SHP77 (cell line): ENCODE results near the gene SPG7.

Source experiments
- DNase-seq, 2 experiments: peaks; one replicate each; lab custom pipeline; 2025; lab: John Stamatoyannopoulos, UW

The SPG7 gene

DNA sequence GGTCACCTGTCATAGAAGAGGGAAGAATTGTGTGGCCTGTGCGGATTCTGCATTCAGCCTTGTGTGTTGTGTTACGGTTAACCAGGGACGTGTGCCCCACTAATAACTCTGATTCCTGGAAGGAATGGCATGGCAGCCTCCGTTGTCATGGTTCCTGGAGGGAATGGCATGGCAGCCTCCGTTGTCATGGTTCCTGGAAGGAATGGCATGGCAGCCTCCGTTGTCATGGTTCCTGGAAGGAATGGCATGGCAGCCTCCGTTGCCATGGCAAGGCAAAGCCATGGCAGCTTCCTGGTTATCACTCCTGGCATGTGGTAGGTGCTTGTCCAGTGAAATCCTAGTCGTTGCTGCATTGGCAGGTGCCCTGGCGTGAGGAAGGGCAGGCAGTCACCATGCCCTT, 8.9 kb downstream of the SPG7 start:
- no peak for DNase-seq

DNA sequence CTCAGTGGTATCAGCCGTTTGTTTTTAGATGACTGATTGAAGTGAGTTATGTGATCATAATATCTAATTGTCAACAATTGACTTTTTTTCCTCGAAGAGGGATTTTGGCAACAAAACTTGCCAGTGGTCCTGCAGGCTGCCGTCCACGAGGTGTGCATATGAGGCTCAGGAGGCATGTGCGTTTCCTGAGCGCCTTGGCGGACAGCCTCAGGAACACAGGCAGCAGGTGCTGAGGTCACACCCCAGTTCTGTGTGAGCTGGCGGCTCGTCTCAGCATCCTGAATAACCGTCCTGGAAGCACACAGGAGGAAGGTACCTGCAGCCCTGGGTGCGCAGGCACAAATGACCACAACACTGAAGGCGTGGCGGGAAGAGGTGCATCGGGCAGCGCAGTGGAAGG, 11.7 kb downstream of the SPG7 start:
- no peak for DNase-seq

DNA sequence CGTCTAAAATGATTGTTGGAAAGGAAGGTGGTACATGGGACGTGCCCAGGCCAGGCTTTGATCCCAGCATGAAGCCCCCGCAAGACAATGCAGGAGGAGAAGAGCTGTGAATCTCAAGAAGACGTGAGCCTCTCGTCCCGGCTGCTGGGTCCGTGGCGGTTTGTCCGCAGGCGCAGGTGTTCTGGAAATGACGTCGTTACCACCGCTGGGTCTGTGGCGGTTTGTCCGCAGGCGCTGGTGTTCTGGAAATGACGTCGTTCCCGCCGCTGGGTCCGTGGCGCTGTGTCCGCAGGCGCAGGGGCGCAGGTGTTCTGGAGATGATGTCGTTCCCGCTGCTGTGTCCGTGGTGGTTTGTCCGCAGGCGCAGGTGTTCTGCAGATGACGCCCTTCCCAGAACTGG, 14.1 kb downstream of the SPG7 start:
- peak; percentile 95 to 99 for DNase-seq

DNA sequence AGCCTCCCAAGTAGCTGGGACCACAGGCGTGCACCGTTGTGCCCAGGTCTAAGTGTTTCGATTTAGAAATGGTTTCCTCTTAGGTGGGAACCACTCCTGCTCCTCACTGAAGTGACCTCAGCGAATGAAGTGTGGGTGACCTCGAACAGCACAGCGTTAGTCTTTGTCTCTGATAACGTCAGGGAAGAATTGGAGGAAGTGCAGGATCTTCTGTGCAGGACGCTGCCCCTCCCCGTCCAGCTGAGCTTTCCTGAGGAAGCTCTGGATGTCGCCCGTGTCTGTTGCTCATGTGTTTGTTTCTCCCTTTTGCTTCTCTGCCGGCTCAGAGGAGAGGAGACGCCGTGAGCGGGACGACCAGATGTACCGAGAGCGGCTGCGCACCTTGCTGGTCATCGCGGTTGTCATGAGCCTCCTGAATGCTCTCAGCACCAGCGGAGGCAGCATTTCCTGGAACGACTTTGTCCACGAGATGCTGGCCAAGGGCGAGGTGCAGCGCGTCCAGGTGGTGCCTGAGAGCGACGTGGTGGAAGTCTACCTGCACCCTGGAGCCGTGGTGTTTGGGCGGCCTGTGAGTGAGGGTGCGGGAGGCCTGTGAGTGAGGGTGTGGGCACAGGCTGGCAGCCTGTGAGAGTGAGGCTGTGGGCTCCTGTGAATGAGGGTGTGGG, 15.6 kb downstream of the SPG7 start:
- DNase-seq, result no peak

DNA sequence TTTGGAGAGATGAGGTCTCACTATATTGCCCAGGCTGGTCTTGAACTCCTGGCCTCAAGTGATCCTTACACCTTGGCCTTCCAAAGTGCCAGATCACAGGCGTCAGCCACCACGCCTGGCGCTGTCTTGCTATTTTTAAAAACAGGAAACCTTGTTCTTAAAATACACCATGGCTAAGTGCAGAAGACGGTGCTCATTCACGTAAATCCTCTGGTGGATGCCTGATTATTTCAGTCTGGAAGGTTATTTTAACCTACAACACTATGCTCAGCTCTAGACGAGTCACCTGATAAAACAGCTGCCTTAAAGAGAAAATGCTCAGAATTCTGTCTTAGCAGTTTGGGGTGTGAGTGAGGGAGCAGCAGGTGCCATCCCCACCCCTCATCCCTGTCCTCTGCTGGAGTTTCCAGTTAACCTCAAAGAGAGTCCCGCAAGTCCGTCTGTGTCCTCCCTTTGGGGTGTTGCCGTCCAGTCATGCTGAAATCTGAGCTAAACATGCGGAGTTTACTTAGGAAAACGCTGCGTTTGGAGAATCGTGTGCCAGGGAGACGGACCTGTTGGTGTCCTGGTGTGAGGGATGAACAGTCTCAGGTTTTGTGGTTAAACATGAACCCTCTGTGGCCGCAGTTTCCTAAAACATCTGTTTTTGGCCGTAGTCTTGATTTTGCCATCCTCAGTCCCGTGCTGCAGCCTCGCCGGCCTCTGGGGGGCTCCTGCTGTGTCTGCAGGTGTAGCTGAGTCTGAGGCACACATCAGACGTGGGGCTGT, 17.1 kb downstream of the SPG7 start:
- no peak for DNase-seq

DNA sequence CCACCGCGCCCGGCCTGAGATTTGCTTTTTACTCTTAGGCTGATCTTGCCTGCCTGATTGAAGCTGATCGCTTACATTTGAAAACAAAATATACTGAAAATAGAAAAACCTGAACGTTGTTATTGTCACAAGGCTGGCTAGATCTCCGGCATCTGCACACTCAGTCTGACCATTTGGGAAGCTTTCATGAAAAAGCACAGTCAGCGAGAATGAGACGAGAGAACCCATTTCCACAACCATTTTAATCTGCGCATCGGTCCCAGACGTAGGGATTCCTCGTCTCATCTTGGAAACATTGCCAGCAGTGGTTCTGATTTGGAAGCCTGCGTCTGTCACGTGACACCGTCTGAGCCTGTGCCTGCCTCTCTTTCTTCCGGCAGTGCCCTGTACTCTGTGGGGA, 20.9 kb downstream of the SPG7 start:
- DNase-seq, result no peak

DNA sequence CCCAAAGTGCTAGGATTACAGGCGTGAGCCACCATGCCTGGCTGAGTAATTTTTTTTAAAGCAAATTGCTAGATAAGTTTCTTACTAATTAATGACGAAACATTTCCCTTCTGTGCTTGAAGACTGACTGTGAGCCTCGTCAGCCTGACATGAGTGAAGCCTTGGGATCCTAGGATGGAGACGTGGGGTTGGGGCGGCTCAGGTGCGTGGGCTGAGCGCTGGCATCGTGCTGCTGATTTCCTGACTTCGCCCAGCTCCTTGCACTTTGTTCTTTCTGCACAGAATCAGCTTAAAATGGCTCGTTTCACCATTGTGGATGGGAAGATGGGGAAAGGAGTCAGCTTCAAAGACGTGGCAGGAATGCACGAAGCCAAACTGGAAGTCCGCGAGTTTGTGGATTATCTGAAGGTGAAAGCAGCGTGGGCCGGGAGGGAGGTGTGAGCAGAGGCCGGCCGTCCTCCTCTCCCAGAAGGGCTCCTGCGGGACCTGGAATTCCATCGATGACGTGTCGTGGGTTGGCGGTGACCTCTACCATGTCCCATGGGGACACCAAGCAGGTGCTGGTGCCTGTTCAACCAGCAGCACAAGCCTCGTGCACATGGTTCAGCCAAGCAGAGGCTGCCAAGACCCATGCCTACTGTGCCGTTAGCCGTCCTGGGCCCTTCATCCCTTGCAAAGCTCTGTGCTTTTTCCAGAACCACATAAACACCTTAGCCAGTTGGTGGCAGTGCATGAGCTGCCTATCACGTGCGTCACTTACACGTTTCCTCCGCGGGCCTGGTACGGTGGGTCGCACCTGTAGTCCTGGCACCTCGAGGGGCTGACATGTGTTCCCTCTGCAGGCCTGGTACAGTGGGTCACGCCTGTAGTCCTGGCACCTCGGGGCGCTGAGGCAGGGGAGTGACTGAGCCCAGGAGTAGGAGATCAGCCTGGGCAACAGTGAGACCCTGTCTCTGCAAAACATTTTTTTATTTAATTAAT, 22.5 kb downstream of the SPG7 start:
- no peak for DNase-seq

DNA sequence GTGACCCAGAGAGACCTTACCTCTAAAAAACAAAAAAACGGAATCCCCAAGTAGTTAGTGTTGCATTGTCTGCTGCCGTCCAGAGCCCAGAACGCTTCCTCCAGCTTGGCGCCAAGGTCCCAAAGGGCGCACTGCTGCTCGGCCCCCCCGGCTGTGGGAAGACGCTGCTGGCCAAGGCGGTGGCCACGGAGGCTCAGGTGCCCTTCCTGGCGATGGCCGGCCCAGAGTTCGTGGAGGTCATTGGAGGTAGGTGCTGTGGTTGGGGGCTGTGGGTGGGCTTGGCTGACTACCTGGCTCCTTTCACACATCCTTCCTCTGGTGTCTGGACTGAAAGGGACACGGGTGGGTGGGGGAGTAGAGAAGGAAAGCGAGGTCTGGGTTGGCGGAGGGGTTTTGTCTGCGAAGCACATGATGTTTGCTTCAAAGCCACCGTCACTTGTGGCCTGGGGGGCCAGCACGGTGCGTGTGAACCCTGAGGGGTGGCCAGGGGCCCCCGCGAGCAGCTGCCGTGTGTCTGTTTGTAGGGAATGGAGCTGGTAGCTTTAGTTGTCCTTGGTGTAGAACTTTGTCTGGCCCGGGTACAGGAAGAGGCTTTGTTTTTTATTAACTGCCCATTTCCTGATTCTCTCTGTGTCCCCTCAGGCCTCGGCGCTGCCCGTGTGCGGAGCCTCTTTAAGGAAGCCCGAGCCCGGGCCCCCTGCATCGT, 23.8 kb downstream of the SPG7 start:
- DNase-seq, result no peak

DNA sequence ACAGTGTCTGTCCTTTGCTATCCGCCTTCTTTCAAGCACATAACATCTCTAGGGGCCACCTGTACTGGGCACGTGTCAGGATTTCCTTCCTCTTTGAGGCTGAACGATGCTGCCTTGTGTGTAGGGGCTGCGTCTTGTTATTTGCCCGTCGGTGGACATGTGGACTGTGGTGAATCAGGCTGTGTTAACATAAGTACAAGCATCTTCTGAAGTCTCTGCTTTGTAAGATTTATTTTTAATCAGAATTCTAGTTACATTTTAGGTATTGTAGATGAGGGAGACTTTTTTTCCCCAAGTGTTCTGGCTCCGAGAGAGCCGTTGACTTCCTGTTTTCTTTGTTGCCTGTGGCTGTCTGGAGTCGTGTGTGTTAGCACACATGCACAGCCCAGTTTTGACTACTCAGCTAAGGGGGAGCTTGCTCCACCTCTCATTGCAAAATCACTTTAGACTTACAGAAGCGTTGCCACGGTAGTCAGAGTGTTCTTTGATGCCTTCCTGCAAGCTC, 26.1 kb downstream of the SPG7 start:
- DNase-seq, result no peak

DNA sequence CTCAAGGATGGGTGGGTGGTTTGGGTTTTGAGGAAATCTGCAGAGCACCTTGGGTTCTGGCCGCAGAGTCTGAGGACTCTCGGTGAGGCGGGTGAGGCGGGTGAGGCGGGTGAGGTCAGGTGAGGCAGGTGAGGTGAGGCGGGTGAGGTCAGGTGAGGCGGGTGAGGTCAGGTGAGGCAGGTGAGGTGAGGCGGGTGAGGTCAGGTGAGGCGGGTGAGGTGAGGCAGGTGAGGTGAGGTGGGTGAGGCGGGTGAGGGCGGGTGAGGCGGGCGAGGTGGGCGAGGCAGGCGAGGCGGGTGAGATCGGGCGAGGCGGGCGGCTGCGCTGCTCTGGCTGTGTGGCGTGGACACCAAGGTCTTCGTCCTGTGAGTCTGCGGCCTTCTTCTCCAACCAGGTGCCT, 28.2 kb downstream of the SPG7 start:
- DNase-seq, result no peak

DNA sequence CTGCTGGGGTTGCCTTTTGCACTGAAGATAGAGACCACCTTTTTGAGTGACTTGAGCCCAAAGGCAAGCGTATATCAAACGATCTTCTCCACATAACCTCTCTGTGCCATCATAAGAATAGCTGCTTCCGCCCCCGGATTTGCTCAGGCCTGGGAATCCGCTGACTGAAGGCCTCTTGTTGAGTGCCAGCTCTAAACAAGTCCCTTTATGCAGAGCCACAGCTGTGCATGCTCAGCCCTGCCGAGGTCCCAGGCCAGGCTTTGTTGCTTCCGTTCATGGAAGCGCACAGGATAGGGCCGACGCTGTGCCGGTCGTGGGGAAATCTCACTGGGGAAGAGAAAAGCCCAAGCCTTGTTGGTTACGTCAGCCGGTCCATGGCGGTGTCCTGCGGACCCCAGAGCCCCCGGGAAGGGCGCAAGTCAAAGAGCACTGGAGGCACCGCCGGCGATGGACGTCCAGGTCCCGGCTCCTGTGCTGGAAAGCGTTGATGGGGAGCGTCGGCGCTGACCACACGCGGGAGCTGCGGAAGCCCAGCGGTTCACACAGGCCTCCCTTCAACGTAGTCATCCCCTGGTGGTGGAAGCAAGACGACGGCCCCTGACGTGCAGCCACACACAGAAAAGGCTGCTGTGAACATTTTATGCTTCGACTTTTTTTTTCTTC, 28.8 kb downstream of the SPG7 start:
- DNase-seq, result no peak

DNA sequence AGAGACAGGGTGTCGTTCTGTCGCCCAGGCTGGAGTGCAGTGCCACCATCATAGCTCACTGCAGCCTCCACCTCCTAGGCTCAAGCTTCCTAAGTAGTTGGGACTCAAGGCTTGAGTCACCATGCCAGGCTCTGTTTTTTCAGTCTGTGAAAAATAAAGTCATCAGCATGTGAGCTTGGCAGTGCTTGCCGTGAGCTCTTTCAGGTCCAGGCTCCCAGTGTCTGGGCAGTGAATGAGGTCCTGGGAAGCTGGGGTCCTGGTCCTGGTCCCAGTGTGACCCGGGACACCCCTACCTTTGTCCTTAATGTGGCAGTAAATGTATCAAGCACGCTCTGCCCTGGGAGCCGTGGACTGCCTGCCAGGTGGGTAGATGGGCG, 29.3 kb downstream of the SPG7 start:
- DNase-seq, result no peak

DNA sequence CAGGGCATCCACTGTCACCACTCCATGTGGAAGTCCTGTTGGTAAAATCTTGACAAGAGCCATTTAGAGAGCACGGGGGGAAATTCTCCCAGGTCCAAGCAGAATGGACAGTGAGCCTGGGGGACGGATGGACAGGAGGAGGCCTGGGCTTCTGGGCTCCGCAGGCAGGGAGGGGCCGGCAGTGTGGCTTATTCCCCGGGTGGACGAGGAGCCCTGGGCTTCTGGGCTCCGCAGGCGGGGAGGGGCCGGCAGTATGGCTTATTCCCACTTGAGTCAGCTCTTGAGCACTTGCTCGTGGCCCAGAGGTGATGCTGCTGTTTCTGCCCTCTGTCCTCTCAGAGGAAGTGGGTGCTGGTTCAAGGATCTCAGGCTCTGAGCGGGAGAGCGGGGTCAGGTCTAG, 30.1 kb downstream of the SPG7 start:
- no peak for DNase-seq

DNA sequence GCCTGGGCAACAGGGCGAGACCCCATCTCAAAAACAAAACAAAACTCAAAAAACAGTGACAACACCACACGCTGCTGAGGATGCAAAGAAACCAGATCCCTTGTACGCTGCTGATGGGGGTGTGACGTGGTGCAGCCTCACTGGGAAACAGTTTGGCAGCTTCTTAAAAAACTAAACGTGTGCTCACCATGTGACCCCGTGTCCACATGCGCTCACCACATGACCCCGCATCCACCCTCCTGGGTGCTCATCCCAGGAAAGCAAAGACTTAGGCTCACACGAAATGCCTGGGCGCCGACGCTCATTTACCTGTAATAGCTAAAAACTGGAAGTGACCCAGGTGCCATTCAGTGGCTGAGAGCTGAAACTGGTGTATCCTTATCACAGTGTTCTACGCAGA, 32.4 kb downstream of the SPG7 start:
- no peak for DNase-seq

DNA sequence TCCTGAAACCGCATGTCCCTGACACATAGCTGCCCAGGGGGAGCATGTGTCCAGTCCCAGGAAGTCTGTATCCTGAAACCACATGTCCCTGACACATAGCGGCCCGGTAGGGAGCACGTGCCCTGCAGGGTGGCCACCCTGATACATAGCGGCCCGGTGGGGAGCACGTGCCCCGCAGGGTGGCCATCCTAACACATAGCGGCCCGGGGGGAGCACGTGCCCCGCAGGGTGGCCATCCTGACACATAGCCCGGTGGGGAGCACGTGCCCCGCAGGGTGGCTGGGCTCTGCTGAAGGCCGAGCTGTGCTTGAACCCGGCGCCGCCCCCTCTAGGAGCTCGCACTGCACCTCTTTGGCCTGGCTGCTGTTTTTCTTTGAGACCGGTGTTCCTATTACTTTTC, 33.6 kb downstream of the SPG7 start:
- no peak for DNase-seq

DNA sequence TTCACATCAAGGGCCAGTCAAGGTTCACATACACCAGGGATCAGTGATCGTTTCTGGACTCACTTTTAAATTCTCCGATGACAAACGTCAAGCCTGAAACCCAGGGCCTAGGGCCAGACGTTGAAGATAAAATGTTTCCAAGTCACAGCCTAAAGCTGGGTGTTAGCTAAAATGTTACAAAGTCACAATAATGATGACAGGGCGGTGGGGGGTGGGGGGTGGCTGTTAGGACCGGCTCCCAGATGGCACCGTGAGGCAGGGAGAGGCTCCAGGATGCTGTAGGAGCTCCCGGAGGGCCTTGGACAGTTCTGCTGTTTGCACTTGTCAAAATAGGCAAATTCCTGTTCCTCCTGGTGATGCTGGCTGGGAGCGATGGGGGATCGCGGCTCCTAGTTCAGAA, 35.9 kb downstream of the SPG7 start:
- no peak for DNase-seq

DNA sequence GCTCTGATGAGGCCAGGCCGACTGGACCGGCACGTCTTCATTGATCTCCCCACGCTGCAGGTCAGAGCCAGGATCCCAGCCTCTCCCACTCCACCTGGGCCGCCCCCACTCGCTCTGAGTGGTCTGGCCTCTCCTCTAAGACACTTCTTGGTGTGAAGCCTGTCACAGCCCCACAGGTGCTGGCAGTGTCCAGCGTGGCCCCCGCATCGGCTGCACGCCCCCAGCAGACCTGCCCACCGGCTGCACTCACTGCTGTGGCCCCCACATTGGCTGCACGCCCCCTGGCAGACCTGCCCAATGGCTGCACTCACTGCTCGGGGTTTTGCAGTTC, 36.5 kb downstream of the SPG7 start:
- no peak for DNase-seq

DNA sequence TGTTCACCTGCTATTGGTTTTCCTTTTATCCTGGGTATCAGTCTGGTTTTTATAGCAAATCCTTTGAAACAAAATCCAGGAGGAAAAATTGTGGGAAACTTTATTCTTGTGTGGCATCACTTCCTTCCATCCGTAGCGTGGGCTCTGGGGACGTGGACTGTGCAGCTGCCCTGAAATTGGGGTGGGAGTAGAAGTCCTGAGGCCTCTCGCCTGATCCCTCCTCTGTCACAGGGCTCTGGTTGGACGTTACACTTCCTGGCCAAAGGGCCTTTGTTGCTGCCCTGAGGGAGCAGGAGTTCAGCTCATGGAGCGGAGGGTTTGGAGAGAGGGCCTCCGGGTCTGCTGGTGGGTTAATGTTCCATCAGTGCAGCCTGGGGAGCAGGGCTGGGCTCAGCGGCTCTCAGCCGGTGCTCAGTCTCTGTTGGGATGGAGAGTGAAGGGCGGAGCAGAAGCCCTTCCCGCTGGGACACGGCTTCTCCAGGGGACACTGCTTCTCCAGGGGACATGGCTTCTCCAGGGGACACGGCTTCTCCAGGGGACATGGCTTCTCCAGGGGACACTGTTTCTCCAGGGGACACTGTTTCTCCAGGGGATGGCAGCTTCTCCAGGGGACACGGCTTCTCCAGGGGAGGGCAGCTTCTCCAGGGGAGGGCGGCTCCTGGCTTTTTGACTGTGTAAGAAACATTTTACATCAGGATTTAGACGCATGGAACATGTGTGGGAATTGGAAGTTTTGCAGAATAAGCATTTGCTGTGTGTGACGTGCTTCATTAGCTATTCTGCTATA, 37.0 kb downstream of the SPG7 start:
- DNase-seq, result no peak

DNA sequence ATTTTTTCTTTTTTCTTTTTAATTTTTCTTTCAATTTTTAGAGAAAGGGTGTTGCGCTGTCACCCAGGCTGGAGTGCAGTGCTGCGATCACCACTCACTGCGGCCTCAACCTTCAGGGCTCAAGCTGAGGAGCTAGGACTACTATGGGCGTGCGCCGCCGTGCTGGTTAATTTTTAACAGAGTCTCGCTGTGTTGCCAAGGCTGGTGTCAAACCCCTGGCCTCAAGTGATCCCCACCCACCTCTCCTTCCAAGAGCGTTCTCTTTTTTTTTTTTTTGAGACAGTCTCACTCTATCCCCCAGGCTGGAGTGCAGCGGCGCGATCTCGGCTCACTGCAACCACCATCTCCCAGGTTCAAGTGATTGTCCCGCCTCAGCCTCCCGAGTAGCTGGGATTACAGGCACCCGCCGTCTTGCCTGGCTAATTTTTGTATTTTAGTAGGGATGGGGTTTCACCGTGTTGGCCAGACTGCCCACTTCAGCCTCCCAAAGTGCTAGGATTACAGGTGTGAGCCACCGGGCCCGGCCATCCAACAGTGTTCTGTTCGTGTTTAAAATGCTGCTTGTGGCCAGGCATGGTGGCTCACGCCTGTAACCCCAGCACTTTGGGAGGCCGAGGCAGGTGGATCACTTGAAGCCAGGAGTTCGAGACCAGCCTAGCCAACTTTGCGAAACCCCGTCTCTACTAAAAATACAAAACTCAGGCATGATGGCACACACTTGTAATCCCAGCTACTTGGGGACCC, 37.8 kb downstream of the SPG7 start:
- DNase-seq, result no peak

DNA sequence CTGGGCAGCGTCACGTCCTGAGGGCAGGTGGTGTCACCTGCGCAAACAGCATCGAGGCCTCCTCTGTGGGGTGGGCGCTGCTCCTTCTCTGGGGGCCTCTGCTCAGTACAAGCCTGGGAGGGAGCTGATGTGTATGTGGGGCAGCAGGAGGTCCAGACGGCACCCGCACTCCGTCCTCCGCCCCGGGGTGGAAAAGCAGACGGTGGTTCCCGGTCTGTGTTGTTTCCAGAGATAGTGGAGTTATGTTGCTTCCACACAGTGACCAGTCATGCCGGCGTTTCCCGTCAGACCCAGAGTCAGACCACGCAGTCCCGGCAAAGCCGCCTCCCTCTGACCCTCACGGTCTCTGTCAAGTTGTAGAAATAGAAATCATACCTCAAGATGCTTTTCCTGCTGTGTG, 38.6 kb downstream of the SPG7 start:
- DNase-seq, result no peak
